ENCODE data around the gene NPNT. TPM values are rescaled to one million over a fixed set of nuclear protein-coding genes. Genes with fewer than 3 reads are reported as not detected.

Gene NPNT
- polyA plus RNA-seq, 1 experiment: not detected

GRCh38 chr4:105944540-105944939 is 49.3 kb downstream of the NPNT start:
- TF ChIP-seq, protein P1, sequence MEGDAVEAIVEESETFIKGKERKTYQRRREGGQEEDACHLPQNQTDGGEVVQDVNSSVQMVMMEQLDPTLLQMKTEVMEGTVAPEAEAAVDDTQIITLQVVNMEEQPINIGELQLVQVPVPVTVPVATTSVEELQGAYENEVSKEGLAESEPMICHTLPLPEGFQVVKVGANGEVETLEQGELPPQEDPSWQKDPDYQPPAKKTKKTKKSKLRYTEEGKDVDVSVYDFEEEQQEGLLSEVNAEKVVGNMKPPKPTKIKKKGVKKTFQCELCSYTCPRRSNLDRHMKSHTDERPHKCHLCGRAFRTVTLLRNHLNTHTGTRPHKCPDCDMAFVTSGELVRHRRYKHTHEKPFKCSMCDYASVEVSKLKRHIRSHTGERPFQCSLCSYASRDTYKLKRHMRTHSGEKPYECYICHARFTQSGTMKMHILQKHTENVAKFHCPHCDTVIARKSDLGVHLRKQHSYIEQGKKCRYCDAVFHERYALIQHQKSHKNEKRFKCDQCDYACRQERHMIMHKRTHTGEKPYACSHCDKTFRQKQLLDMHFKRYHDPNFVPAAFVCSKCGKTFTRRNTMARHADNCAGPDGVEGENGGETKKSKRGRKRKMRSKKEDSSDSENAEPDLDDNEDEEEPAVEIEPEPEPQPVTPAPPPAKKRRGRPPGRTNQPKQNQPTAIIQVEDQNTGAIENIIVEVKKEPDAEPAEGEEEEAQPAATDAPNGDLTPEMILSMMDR (IDR thresholded peaks at IDR 0.05; ENCODE audit: insufficient read depth, low read depth, low read length): no peak
- H3K4me3 ChIP-seq (ENCODE audit: low read depth, low read length): no peak overlapping the region
- POLR2A ChIA-PET: no interaction called here
- DNase-seq (ENCODE audit: low read depth): peak; percentile 75
- H3K36me3 ChIP-seq (ENCODE audit: control insufficient read depth, insufficient read depth, low read length): no peaks in the 10 kb centered on the region
- CTCF ChIA-PET: no interaction called here
- H3K27me3 ChIP-seq (ENCODE audit: control insufficient read depth, insufficient read depth, low read length): no peaks in the 10 kb centered on the region; the same call in 1 of the 2 replicates

GRCh38 chr4:105946771-105947170 is 51.5 kb downstream of the NPNT start:
- DNase-seq (ENCODE audit: low read depth): no peak

DNA sequence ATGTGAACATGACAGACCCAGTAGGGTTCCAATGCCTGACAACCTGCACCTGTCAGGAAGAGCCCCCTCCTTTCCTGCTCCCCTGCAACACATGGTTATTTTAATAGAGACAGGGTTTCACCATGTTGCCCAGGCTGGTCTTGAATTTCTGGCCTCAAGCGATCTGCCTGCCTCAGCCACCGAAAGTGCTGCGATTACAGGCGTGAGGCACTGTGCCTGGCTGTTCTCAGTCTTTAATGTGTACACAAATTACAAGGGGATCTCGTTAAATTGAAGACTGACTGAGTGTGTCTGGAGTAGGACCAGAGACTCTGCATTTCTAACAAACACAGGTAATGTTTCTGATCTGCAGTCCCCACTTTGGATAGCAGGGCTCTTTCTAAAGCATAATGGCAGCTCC is 55.4 kb downstream of the NPNT start:
- H3K27me3 ChIP-seq (ENCODE audit: control insufficient read depth, insufficient read depth, low read length): no peaks in the 10 kb centered on the region
- DNase-seq (ENCODE audit: low read depth): no peak
- ChIA-PET POLR2A (no interaction called here), CTCF (interaction anchor here (0.7 to 1.1 kb wide), 2 partner anchors 10 to 92 kb away, joined by 3 read pairs; no protein-coding TSS in a partner anchor)
- TF ChIP-seq, protein P1 (IDR thresholded peaks at IDR 0.05; ENCODE audit: insufficient read depth, low read depth, low read length): no peak
- H3K36me3 ChIP-seq (ENCODE audit: control insufficient read depth, insufficient read depth, low read length): no peaks in the 10 kb centered on the region
- H3K4me3 ChIP-seq (ENCODE audit: low read depth, low read length): no peak overlapping the region

More at GRCh38 chr4:105946771-105947170, 51.5 kb downstream of the NPNT start:
- TF ChIP-seq, protein P1 (IDR thresholded peaks at IDR 0.05; ENCODE audit: insufficient read depth, low read depth, low read length): no peak
- Histone ChIP-seq H3K4me3 (ENCODE audit: low read depth, low read length) (no peak overlapping the region), H3K36me3 (ENCODE audit: control insufficient read depth, insufficient read depth, low read length) (no peaks in the 10 kb centered on the region), H3K27me3 (ENCODE audit: control insufficient read depth, insufficient read depth, low read length) (no peaks in the 10 kb centered on the region)
- CTCF ChIA-PET: interaction anchor here (0.7 to 1.3 kb wide), 2 partner anchors 9 to 64 kb away, joined by 3 to 8 read pairs; no protein-coding TSS in a partner anchor
- POLR2A ChIA-PET: no interaction called here

DNA sequence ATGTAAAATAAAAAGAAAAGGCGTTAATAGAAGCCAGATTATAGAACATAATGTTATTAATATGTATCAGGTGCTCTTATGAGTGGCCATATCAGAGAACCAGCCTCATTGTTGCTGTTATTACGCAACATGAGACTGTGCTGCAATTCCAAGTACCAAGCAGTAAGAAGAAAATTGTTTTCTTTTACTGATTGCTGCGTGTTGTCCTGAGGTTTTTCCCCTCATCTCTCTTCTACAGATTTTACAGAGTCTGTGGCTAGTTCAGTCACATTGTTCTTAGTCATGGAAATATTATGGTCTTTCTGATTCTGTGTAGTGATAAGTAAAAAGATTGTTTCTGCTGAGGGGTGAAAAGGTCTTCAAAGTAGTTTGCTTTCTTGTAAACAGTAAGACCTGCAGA is 55.9 kb downstream of the NPNT start:
- H3K36me3 ChIP-seq (ENCODE audit: control insufficient read depth, insufficient read depth, low read length): no peaks in the 10 kb centered on the region
- DNase-seq (ENCODE audit: low read depth): peak; percentile 38
- ChIA-PET POLR2A (no interaction called here), CTCF (no interaction called here)
- no peaks in the 10 kb centered on the region for H3K27me3 ChIP-seq (ENCODE audit: control insufficient read depth, insufficient read depth, low read length)
- TF ChIP-seq, protein P1 (IDR thresholded peaks at IDR 0.05; ENCODE audit: insufficient read depth, low read depth, low read length): no peak
- no peak overlapping the region for H3K4me3 ChIP-seq (ENCODE audit: low read depth, low read length)

DNA sequence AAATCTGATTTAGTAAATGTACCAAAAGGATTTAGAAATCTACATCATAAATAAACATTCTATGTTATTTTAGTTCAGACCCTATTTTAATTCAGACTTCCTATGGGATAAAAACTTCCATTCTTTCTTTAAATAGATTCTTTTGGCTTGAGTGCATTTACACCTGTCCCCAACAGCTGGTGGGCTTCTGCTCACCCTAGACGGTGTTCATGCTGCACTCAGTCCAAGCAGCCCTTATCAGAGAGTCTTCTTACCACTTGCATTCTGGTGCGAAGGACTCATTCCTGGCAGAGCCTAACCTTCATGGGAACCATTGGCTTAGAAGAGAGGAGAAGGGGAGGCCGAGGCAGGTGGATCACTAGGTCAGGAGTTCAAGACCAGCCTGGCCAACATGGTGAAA is 57.3 kb downstream of the NPNT start:
- Histone ChIP-seq H3K27me3 (ENCODE audit: control insufficient read depth, insufficient read depth, low read length) (no peaks in the 10 kb centered on the region), H3K36me3 (ENCODE audit: control insufficient read depth, insufficient read depth, low read length) (no peaks in the 10 kb centered on the region), H3K4me3 (ENCODE audit: low read depth, low read length) (no peak overlapping the region)
- DNase-seq (ENCODE audit: low read depth): no peak
- ChIA-PET POLR2A (no interaction called here), CTCF (no interaction called here)
- TF ChIP-seq, protein P1 (IDR thresholded peaks at IDR 0.05; ENCODE audit: insufficient read depth, low read depth, low read length): no peak
